K562 (cell line): ENCODE data around the gene RAP1GDS1. TPM values are rescaled to one million over a fixed set of nuclear protein-coding genes. Genes with fewer than 3 reads are reported as not detected.

ENCODE experiments used
- ATAC-seq: fragments of 200-7000 bp; cut with Tn5 transposase; 3 replicates; pipeline ENCODE4 v1.9.1; 2020; ENCODE audit warnings: moderate library complexity
- BruUV-seq: library from RNA; stranded (reverse); fragments of 400-500 nt; replicated peaks from 2 replicates; lab custom pipeline; 2021; lab: Mats Ljungman, UMichigan
- CTCF ChIA-PET: fragments of 300-600 bp; formaldehyde crosslinking; extraction: SDS; loops from one replicate; lab custom pipeline; 2021; ENCODE audit warnings: low intra/inter-chr PET ratio; lab: Yijun Ruan, JAX
- POLR2A ChIA-PET: fragments of 300-600, 350-650 bp; sonication (Branson Sonifier 250); formaldehyde crosslinking; extraction: SDS; loops from one replicate; lab custom pipeline; 2021; ENCODE audit warnings: antibody characterized with exemption, inconsistent platforms; lab: Yijun Ruan, JAX
- DNase-seq, 4 experiments: peaks; one replicate each; pipeline versions ENCODE4 v3.0.0 to v3.0.0-alpha.2; 2011 to 2018; ENCODE audit warnings: low spot score in 3 of 4, mixed read lengths in 3 of 4; ENCODE audit errors: extremely low read depth in 1 of 4
- FAIRE-seq: peaks from 2 replicates; lab custom pipeline; 2011; peaks lifted over from hg19 to GRCh38; lab: Jason Lieb, UNC
- H2AFZ ChIP-seq: 2 replicates; pipeline ENCODE4 v1.6.0; 2011; ENCODE audit warnings: low read depth, low read length, control low read depth, inconsistent platforms
- H3K27ac ChIP-seq: fragments of 200-600 bp; 3 replicates; pipeline ENCODE4 v1.8.0; 2011; ENCODE audit warnings: low read depth, mild to moderate bottlenecking, control low read depth, inconsistent platforms, low read length, moderate library complexity, mixed read lengths; ENCODE audit errors: extremely low read depth
- H3K27me3 ChIP-seq, 2 experiments: fragments of 300-600 bp in 1 of 2; 2 replicates in 1 of 2; 3 replicates in 1 of 2; pipeline versions ENCODE4 v1.6.0 to v1.8.0; 2011; ENCODE audit warnings: inconsistent platforms in 2 of 2, low read length in 2 of 2, mild to moderate bottlenecking in 1 of 2, mixed read lengths in 1 of 2, moderate library complexity in 1 of 2; ENCODE audit not compliant: control insufficient read depth in 2 of 2, insufficient read depth in 2 of 2
- H3K36me3 ChIP-seq: fragments of 300-600 bp; 3 replicates; pipeline ENCODE4 v1.8.0; 2011; ENCODE audit warnings: mild to moderate bottlenecking, low read length, inconsistent platforms; ENCODE audit not compliant: control insufficient read depth, insufficient read depth
- H3K4me1 ChIP-seq, 2 experiments: fragments of 200-600 bp in 1 of 2; replicated peaks in 1 of 2; 2 replicates in 1 of 2; 3 replicates in 1 of 2; pipeline versions ENCODE4 v1.5.1 to v1.8.0; 2011; ENCODE audit warnings: inconsistent platforms in 2 of 2, low read length in 2 of 2, mild to moderate bottlenecking in 1 of 2, mixed read lengths in 1 of 2, moderate library complexity in 1 of 2; ENCODE audit not compliant: control insufficient read depth in 2 of 2, insufficient read depth in 2 of 2
- H3K4me2 ChIP-seq: 2 replicates; pipeline ENCODE4 v1.6.1; 2011; ENCODE audit warnings: low read length, control low read depth, inconsistent platforms, mixed read lengths; ENCODE audit not compliant: insufficient read depth
- H3K4me3 ChIP-seq: fragments of 200-600 bp; sonication (generic), shearing (Covaris generic); 2 replicates; pipeline ENCODE4 v1.5.1; 2016; ENCODE audit warnings: control low read depth, inconsistent platforms
- H3K79me2 ChIP-seq: fragments of 200-600 bp; 3 replicates; pipeline ENCODE4 v1.8.0; 2011; ENCODE audit warnings: low read length, inconsistent platforms; ENCODE audit not compliant: control insufficient read depth, insufficient read depth
- H3K9ac ChIP-seq, 2 experiments: 2 replicates each; pipeline versions ENCODE4 v1.6.0 to v1.6.1; 2011; ENCODE audit warnings: low read depth in 2 of 2, low read length in 2 of 2, control low read depth in 1 of 2, inconsistent platforms in 1 of 2, mild to moderate bottlenecking in 1 of 2, mixed read lengths in 1 of 2; ENCODE audit not compliant: insufficient read depth in 1 of 2
- H3K9me1 ChIP-seq: one replicate; pipeline ENCODE4 v1.6.0; 2011; ENCODE audit warnings: inconsistent platforms, mild to moderate bottlenecking, low read length, moderate library complexity; ENCODE audit not compliant: control insufficient read depth, insufficient read depth
- H3K9me3 ChIP-seq: replicated peaks from 2 replicates; pipeline ENCODE4 v1.5.1; 2011; ENCODE audit warnings: low read depth, low read length, inconsistent platforms; ENCODE audit not compliant: control insufficient read depth, insufficient read depth
- H4K20me1 ChIP-seq: replicated peaks from 2 replicates; pipeline ENCODE4 v1.6.1; 2011; ENCODE audit warnings: low read length, inconsistent platforms, mixed read lengths; ENCODE audit not compliant: control insufficient read depth, insufficient read depth
- ADNP ChIP-seq: fragments of 200-800 bp; sonication (Bioruptor generic); IDR thresholded peaks from 2 replicates; pipeline ENCODE4 v1.6.1; 2016; ENCODE audit warnings: missing genetic modification characterization, missing compliant biosample characterization
- FOS ChIP-seq: IDR thresholded peaks from 3 replicates; pipeline ENCODE4 v1.6.1; 2011; ENCODE audit not compliant: insufficient read length; ENCODE audit errors: extremely low read depth
- MTA2 ChIP-seq: fragments of 450-650 bp; IDR thresholded peaks from 2 replicates; pipeline ENCODE4 v1.6.1; 2016; ENCODE audit warnings: low read depth
- PCBP2 ChIP-seq: fragments of 200-400 bp; formaldehyde crosslinking; IDR thresholded peaks from 2 replicates; pipeline ENCODE4 v1.6.1; 2018; ENCODE audit warnings: low read length, low read depth, mild to moderate bottlenecking, moderate library complexity; ENCODE audit not compliant: poor library complexity, severe bottlenecking
- PML ChIP-seq: IDR thresholded peaks from 2 replicates; pipeline ENCODE4 v1.6.1; 2012; ENCODE audit warnings: low read length, inconsistent platforms
- RAD51 ChIP-seq: fragments of 450-650 bp; IDR thresholded peaks from 2 replicates; pipeline ENCODE4 v1.7.1; 2016; ENCODE audit warnings: low read depth, mild to moderate bottlenecking, borderline replicate concordance
- ZBTB7A ChIP-seq: IDR thresholded peaks from 2 replicates; pipeline ENCODE4 v1.6.1; 2011; ENCODE audit warnings: low read depth, mild to moderate bottlenecking, low read length, moderate library complexity, borderline replicate concordance; ENCODE audit not compliant: control insufficient read depth
- WGBS: fragments of 100-300 bp; shearing (Covaris generic); methylation state at CpG from one replicate; pipeline ENCODE4 v1.1.6; 2016; ENCODE audit warnings: low coverage, mixed read lengths; ENCODE audit not compliant: insufficient coverage; ENCODE audit errors: missing lambda C conversion rate; 5-methylcytosine and 5-hydroxymethylcytosine counted together
- in situ Hi-C: fragments of 300-500 bp; cut with MboI; formaldehyde crosslinking; loops from 4 replicates; pipeline ENCODE4 v1.15.0; 2018; ENCODE audit warnings: inconsistent platforms, mixed read lengths
- intact Hi-C: fragments of 100-400 bp; cut with micrococcal nuclease; formaldehyde crosslinking; loops from 2 replicates; pipeline ENCODE4 v1.14.2; 2022
- polyA plus RNA-seq, 8 experiments: library from polyadenylated mRNA; depleted of rRNA in 4 of 8; stranded (reverse) in 5 of 8; unstranded in 3 of 8; fragments of >200 nt; fragmentation: Nextera tagmentation in 2 of 8; fragmentation: Illumina TruSeq in 1 of 8; extraction: Ambion mirVana in 2 of 8; extraction: Trizol in 1 of 8; gene quantifications; 2 replicates each; pipeline versions ENCODE4 v1.2.1 to v1.2.3, GENCODE V29; 2011 to 2014; ENCODE audit warnings: inconsistent platforms in 1 of 8, missing spikeins in 1 of 8
- total RNA-seq, 7 experiments: library from RNA; depleted of rRNA in 6 of 7; stranded (reverse); fragments of >200 nt in 6 of 7; fragmentation: Illumina TruSeq in 2 of 7; extraction: Trizol in 2 of 7; gene quantifications; 2 replicates each; pipeline versions ENCODE4 v1.2.1 to v1.2.3, GENCODE V29; 2011 to 2021; ENCODE audit warnings: low replicate concordance in 1 of 7
- TF ChIP-seq, protein P1 (sequence below): IDR thresholded peaks from 3 replicates; pipeline ENCODE4 v1.6.1; 2011; ENCODE audit warnings: borderline replicate concordance, mild to moderate bottlenecking; ENCODE audit not compliant: insufficient read length, insufficient read depth
- TF ChIP-seq, protein P2 (sequence below): fragments of 450-650 bp; IDR thresholded peaks from 2 replicates; pipeline ENCODE4 v1.6.1; 2017; ENCODE audit warnings: mild to moderate bottlenecking, moderate library complexity
- TF ChIP-seq, protein P3 (sequence below), 2 experiments: fragments of 450-650 bp; IDR thresholded peaks; 2 replicates each; pipeline ENCODE4 v1.6.1; 2016; ENCODE audit warnings: mild to moderate bottlenecking in 2 of 2, borderline replicate concordance in 1 of 2, low read depth in 1 of 2, moderate library complexity in 1 of 2

The RAP1GDS1 gene
- total and polyA plus RNA-seq, 9 of the 15 experiments (the other 6 are each of a cell fraction or from before 2014, with no cell fraction given), result 27.2 to 55.6 (median 31.5) TPM

DNA sequence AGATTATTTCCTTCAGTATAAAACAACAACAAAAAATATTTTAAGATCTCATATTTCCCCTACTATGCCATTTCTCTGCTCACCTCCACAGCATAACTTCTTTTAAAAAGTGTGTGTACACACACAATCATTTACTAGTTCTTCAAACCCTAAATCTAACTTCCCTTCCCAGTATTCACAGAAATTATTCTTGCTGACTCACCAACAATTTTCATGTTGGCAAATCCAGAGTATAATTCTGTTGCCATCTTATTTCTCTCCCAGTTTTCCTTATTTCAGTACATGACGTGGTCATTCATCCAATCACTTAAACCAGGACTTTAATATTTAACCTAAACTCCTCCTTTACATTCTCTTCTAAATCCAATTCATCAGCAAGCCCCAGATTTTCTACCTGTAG is 11.4 kb upstream of the RAP1GDS1 start (continued):
- TF ChIP-seq, protein P1, sequence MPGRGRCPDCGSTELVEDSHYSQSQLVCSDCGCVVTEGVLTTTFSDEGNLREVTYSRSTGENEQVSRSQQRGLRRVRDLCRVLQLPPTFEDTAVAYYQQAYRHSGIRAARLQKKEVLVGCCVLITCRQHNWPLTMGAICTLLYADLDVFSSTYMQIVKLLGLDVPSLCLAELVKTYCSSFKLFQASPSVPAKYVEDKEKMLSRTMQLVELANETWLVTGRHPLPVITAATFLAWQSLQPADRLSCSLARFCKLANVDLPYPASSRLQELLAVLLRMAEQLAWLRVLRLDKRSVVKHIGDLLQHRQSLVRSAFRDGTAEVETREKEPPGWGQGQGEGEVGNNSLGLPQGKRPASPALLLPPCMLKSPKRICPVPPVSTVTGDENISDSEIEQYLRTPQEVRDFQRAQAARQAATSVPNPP, result no peak
- no peak for TF ChIP-seq MTA2

DNA sequence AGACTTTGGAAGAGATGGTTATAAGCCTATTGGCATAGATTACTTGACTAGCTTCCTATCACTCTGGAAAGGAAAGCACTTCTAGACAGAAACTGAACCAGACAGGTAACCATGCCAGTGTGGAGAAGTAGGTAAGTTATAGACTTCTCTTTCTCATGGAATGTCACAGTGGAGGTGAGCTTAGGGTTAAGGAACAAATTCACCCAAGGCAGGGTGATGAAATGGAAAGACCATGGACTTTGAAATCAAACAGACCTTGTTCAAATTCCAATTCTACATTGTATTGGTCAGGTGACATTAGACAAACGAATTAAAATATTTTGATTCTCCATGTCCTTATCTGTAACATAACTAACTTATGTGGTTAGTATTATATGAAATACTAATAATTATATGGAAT is 7.7 kb upstream of the RAP1GDS1 start:
- CTCF ChIA-PET, result no interaction called here
- POLR2A ChIA-PET, result no interaction called here
- Histone ChIP-seq H3K9ac (no peak overlapping the region), H2AFZ (no peak overlapping the region), H4K20me1 (no peaks in the 10 kb centered on the region), H3K79me2 (no peaks in the 10 kb centered on the region), H3K36me3 (no peaks in the 10 kb centered on the region), H3K4me2 (no peak overlapping the region), H3K4me1 (no peaks in the 10 kb centered on the region), H3K9me3 (no peaks in the 10 kb centered on the region), H3K9me1 (no peaks in the 10 kb centered on the region), H3K4me3 (no peak overlapping the region), H3K27me3 (no peaks in the 10 kb centered on the region; a peak in 2 of 5 replicates), H3K27ac (no peak overlapping the region)
- WGBS, result 0% methylated on average over 1 of the region's 1 CpG
- in situ Hi-C loops (no loop called here), intact Hi-C loops (loop anchor here (10.0 kb wide), 1 partner anchor 211 kb away; no protein-coding TSS in a partner anchor)
- DNase-seq (no peak), FAIRE-seq (no peak), ATAC-seq (no peak)
- no TSS peak for BruUV-seq
- TF ChIP-seq, protein P2, sequence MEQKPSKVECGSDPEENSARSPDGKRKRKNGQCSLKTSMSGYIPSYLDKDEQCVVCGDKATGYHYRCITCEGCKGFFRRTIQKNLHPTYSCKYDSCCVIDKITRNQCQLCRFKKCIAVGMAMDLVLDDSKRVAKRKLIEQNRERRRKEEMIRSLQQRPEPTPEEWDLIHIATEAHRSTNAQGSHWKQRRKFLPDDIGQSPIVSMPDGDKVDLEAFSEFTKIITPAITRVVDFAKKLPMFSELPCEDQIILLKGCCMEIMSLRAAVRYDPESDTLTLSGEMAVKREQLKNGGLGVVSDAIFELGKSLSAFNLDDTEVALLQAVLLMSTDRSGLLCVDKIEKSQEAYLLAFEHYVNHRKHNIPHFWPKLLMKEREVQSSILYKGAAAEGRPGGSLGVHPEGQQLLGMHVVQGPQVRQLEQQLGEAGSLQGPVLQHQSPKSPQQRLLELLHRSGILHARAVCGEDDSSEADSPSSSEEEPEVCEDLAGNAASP, result no peak
- TF ChIP-seq ZBTB7A (no peak), RAD51 (no peak), ADNP (tag) (no peak), PML (no peak), FOS (no peak), PCBP2 (no peak)
- TF ChIP-seq, protein P3, sequence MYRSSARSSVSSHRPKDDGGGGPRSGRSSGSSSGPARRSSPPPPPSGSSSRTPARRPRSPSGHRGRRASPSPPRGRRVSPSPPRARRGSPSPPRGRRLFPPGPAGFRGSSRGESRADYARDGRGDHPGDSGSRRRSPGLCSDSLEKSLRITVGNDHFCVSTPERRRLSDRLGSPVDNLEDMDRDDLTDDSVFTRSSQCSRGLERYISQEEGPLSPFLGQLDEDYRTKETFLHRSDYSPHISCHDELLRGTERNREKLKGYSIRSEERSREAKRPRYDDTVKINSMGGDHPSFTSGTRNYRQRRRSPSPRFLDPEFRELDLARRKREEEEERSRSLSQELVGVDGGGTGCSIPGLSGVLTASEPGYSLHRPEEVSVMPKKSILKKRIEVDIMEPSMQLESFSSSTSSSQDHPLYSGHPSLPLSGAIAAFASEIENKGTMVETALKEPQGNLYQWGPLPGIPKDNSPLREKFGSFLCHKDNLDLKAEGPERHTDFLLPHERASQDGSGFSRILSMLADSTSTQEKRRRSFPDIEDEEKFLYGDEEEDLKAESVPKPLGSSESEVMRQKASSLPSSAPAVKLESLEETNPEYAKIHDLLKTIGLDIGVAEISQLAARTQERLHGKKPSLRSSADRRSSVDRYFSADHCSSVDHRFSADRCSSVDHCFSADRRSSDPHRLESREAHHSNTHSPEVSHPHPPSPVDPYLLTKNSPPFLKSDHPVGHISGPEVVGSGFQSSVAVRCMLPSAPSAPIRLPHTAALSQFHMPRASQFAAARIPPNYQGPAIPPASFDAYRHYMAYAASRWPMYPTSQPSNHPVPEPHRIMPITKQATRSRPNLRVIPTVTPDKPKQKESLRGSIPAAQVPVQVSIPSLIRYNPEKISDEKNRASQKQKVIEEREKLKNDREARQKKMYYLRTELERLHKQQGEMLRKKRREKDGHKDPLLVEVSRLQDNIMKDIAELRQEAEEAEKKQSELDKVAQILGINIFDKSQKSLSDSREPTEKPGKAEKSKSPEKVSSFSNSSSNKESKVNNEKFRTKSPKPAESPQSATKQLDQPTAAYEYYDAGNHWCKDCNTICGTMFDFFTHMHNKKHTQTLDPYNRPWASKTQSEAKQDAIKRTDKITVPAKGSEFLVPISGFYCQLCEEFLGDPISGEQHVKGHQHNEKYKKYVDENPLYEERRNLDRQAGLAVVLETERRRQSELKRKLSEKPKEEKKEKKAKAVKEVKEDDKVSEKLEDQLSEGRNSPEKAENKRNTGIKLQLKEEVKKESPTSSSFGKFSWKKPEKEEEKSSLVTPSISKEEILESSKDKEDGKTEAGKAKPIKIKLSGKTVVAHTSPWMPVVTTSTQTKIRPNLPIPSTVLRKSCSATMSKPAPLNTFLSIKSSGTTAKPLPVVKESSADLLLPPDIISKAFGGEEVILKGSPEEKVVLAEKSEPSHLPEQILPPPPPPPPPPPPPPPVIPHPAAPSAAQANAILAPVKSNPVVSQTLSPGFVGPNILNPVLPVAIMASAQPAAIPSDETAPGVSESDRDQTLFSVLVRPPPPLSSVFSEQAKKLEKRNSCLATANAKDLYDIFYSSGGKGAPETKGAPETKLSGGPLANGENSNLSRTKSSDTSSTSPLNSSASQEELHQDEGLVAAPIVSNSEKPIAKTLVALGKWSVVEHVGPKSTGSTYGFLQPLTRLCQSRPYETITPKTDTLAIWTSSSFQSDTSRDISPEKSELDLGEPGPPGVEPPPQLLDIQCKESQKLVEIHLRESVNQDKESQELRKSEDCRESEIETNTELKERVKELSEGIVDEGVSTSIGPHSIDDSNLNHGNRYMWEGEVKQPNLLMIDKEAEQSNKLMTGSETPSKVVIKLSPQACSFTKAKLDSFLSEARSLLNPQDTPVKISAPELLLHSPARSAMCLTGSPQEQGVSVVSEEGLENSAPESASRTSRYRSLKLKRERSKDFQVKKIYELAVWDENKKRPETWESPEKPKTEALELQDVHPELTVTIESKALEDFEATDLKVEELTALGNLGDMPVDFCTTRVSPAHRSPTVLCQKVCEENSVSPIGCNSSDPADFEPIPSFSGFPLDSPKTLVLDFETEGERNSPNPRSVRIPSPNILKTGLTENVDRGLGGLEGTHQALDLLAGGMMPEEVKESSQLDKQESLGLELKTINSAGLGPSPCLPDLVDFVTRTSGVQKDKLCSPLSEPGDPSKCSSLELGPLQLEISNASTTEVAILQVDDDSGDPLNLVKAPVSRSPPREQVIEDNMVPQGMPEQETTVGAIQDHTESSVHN (IDR thresholded peaks at IDR 0.05; ENCODE audit: borderline replicate concordance in 1 of 2, low read depth in 1 of 2), result no peak
